Measurements from ENCODE around the gene EYS. TPM values are rescaled to one million over a fixed set of nuclear protein-coding genes. Genes with fewer than 3 reads are reported as not detected.
"Not testable (repeated sequence)": the region's sequence is repeated elsewhere in the genome, so short reads cannot be mapped to it uniquely, and the experiment has no call there.

EYS gene
- polyA plus RNA-seq, 3 donors, result 0.69 to 0.79 (median 0.70) TPM

DNA sequence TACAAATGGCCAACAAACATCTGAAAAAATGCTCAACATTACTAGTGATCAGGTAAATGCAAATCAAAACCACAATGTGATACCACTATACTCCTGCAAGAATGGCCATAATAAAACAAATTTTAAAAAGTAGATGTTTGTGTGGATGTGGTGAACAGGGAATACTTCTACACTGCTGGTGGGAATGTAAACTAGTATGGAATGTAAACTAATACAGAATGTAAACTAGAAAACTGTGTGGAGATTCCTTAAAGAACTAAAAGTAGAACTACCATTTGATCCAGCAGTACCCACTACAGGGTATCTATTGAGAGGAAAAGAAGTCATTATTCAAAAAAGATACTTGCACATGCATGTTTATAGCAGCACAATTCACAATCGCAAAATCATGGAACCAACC is 1878.3 kb downstream of the EYS start:
- DNase-seq (ENCODE audit: extremely low read depth in 1 of 11, low read depth in 9 of 11, low spot score in 4 of 11), result not testable (repeated sequence)

DNA sequence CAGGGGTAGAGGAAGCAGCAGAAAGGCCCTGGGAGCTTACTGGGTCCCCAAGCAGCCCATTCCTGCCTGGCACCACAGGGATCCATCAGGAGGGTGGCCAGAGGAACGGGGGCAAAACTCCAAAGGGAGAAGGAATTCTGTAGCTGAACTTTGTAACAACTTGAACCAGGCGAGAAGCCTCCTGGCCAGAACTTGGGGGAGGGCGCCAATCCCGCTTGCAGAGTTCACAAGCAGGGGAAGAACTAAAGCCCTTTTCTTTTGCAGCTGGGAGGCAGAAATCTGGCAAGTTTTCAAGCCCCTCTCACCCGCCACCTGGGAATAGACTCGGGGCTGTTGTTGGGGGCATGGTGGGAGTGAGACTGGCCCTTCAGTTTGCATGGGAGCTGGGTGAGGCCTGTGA is 1882.3 kb downstream of the EYS start:
- no peak for DNase-seq (ENCODE audit: extremely low read depth in 1 of 11, low read depth in 9 of 11, low spot score in 4 of 11)

DNA sequence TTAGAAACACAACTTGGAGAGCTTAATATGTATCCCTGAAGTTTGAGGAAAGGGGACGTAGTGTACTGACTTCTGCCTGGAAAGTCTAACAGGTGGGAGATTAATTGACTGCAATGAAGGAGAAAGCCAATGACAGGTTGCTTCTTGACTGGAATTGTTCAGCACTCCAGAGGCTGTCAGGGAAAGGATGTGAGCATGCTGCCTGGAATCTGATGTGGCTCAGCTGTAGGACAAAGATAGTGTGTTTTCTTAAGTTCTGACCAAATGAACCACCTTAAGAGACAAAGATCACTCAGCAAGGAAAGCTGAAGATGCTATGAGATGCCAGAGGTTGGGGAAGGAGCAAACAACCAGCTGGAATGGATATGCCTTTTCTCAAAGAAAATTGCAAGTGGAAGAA is 1885.6 kb downstream of the EYS start:
- no peak for DNase-seq (ENCODE audit: extremely low read depth in 1 of 11, low read depth in 9 of 11, low spot score in 4 of 11)

DNA sequence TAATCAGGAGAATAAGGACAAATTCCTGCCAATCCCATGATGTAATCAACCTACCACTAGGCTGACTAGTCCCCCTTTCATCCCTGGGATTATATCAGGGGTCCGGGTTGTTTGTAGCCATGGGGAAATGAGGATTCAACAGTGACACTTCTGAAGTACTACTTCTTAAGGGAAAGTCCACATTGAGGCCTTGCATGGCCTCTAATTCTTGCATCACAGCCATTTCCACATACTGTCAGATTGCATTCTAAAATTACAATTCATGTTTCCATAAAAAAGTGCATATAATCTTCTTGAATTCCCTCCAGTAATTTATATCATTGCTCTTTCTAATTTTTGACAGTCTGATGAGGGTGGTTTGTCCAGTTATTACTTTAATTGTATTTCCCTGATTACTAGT is 1887.2 kb downstream of the EYS start:
- no peak for DNase-seq (ENCODE audit: extremely low read depth in 1 of 11, low read depth in 9 of 11, low spot score in 4 of 11)

DNA sequence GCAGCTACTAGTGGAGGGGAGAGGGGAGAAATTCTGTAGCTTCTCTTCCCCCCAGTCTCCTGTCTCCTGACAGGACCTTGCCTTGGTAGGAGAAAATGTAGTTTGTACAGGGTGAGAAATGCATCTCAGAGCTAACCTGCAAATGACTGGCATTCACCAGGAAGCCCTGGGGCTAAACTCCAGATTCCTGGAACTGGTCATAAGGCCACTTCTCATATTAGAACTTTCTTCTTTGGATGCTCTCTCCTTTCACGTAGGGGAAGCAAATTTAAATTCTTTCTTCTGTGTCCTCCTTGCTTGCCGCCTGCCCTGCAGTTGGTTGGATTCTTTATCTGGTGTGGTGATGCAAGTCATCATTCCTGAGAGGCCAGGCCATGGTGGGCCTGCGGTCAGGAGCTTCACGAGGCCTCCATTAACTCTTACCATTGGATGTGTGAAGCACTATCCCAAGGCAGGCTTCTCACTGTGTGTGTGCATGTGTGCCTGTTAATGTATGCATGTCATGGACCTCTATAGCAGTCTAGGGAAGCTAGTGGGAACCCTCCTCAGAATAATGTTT is 1889.5 kb downstream of the EYS start:
- no peak for DNase-seq (ENCODE audit: extremely low read depth in 1 of 11, low read depth in 9 of 11, low spot score in 4 of 11)

DNA sequence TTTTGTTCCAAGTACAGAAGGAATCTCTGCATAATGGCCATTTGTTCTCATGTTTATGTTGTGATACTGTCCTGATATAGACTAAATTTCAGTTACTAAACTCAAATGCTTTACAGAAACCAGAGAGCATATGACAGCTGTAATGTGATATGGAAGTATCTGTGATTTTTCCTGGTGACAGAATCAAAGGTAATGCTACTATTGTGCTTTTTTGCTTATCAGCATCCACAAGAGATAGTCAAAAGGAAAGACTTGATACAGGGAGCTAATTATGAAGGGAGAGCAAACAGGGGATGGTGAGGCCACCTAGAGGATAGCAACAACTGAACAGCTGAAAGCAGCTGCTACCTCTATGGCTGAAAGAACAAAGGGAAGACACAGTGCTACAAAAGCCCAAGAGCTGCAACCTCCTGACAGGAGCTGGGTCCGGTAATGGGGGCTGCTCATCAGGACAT is 1890.0 kb downstream of the EYS start:
- no peak for DNase-seq (ENCODE audit: extremely low read depth in 1 of 11, low read depth in 9 of 11, low spot score in 4 of 11)

DNA sequence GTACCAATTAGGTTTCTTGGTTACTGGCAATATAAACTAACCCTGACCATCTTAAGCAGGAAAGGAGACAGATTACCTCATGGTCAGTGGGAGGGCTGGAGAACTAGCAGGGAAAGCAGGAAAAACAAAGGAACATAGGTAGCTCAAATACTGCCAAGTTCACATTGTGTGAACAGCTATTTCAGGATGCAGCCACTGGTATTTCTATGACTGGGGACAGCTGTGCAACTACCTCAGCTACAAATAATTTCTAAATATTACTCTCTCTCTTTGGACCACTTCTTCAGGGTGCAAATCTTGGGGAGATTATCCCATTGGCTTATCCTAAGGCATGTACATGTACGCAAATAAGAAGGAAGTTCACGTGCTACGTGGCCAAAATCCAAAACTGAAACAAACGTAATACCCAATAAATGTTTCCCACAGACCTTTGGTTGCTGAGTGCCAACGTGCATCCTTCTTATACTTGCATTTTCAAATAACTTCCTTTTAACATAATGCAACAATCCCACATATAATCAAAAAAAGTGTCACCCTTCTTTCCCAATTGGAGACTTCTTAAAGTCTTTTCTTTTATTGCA is 1890.5 kb downstream of the EYS start:
- no peak for DNase-seq (ENCODE audit: extremely low read depth in 1 of 11, low read depth in 9 of 11, low spot score in 4 of 11)

DNA sequence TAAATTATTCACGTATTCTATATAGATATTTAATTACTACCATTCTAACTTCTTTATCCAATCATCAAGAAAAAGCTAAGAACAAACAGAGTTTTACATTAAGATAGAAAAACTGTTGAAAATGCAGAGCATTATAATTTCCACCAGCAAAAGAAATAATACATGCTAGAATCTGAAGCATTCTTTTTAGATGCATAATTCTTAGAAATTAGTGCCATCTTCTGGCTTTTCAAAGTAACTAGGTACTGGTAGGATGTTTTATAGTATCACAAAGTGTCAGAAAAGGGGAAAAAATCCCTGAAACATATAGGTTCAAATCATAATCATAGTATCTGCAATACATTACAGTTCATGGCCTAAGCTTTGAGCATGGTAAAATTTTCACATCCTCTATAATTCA is 1892.6 kb downstream of the EYS start:
- DNase-seq (ENCODE audit: extremely low read depth in 1 of 11, low read depth in 9 of 11, low spot score in 4 of 11), result no peak

DNA sequence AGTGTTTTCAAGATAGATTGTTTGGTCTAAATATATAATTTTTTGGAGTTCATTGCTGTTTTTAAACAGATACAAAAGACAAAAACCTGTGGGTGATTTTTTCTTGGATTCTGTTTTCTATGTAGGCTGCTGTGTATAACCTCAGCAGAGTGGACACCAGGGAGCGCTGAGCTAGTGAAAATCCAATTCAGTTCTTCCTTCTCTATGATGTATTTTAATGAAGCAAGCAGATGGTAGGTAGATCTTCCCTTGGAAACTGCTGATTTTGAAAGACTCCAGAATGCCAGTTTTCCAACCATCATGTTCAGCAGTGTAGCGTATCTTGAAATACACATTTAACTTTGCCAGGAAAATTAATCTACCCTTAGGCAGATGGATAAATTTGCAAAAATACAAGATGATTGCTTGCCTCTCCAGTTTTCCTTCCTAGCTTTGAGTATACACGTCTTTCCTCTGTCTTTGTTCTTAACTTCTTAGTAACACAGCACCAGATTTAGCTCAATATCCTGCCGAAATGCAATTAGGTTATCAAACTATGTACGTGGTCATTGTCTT is 1893.4 kb downstream of the EYS start:
- DNase-seq (ENCODE audit: extremely low read depth in 1 of 11, low read depth in 9 of 11, low spot score in 4 of 11), result no peak

DNA sequence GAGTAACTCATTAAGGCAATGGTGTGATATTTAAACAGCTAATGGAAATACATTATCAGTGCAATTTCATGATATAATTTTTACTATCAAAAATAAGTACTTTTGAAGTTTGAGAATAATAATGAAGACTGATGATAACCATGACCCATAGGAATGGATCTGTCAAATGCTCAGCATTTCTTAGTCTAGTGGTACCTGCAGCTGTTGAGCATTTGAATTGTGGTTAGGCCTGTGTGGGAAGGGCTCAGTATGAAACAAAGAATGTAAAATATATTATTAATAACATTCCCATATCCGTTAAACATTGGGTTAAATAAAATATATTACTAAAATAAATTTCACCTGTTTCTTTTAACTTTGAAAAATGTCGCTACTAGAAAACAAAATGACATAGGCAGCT is 1898.5 kb downstream of the EYS start:
- no peak for DNase-seq (ENCODE audit: extremely low read depth in 1 of 11, low read depth in 9 of 11, low spot score in 4 of 11)

DNA sequence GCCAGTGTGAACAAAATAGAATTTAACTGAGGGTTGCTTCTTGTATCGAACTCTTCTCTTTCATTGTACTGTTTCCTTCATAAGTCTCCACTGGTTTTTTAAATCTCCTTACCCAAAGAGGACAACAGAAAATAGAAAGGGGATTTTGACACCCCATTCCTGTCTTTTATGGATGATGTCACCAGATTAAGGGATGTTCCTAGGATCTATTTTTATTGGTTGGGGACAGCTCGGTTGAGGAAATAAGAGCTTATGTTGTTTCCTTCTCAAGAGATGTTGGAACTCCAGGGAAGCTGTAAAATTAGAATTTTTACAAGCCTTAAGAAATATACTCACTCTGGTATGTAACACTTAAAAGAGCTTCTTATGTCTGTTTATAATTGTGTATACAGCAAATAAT is 1900.0 kb downstream of the EYS start:
- DNase-seq (ENCODE audit: extremely low read depth in 1 of 11, low read depth in 9 of 11, low spot score in 4 of 11), result no peak

DNA sequence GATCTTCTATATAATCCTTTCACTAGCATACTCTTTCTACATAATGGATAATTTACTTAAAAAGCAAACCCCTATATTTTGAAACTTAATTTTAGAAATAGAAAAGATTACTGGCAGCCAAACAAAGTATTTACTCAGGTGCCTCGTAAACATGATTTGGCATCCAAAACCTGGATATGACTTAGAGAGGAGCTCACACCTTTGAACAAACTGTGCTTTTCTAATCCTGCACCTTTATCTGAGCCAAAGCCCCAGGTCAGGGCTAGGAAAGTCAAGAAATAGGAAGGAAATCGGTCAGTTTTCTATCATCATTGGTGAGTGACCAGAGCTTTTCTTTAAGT is 1900.5 kb downstream of the EYS start:
- no peak for DNase-seq (ENCODE audit: extremely low read depth in 1 of 11, low read depth in 9 of 11, low spot score in 4 of 11)

DNA sequence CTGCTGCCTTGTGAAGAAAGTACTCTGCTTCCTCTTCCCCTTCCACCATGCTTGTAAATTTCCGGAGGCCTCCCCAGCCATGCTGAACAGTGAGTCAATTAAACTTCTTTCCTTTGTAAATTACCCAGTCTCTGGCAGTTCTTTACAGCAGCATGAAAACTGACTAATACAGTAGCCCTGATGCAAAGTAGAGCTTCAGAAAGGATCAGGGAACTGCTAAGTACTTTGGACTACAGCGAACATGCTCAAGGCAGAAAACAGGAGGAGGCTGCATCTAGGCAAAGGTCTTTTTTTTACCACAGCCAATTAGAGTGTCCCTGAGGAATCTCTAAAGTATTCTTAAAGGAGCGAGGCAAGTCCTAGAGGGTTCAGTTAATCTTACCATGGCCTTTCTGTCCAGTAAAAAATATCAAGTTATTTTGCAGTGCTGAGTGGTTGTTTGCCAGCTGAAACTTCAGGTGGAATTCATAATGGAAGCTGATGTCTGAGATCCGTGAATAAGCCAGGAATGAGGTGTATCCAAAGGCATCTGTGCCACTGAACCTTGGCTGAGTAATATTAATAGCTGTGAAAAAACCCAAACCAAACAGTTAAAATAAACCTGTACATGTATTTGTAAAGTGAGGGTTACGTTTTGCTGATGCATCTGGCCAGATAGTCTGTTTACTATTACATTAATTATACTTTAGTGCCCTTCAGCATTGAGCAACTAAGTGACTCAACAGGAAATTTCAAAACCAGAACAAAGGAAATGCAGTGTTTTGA is 1901.0 kb downstream of the EYS start:
- DNase-seq (ENCODE audit: extremely low read depth in 1 of 11, low read depth in 9 of 11, low spot score in 4 of 11), result peak in 1 of 11 donors; percentile 18

DNA sequence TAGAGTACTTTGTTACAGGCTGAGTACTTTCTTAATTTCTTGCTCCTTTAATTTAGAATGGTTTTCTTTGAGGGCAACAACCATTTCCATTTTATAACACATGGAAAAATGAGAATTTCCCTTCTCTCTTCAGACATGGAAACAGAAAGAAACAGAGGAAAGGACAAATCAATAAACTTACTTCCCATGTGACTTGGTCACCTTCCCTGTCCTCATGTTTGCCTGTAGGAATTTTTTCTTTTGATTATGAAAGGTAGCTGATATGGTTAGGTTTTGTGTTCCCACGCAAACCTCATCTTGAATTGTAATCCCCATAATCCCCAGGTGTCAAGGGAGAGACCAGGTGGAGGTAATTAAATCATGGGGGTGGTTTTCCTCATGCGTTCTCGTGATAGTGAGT is 1901.7 kb downstream of the EYS start:
- DNase-seq (ENCODE audit: extremely low read depth in 1 of 11, low read depth in 9 of 11, low spot score in 4 of 11), result no peak

DNA sequence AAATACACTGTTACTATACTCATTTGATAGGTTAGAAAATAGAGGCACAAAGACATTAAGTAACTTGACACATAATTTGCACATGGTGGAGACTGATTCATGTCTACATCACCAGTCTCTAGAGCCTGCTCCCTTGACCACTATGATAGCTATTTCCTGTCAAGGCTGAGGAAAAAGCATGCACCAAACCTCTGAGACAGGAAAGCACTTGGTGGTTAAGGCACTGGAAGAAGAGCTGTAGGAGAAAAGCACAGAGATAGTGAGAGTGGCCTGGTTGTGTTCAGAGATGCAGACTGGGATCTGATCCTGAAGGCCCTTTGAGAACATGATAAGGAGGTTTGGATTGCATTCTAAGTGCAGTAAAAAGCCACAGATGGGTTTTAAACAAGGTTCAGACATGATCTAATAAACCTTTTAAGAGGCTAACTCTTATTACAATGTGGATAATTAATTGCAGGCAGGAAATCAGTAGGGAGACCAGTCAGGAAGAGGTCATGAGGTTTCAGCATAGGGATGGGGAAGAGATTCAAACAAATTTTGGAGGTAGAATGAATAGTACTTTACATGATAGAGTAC is 1902.6 kb downstream of the EYS start:
- DNase-seq (ENCODE audit: extremely low read depth in 1 of 11, low read depth in 9 of 11, low spot score in 4 of 11), result no peak

DNA sequence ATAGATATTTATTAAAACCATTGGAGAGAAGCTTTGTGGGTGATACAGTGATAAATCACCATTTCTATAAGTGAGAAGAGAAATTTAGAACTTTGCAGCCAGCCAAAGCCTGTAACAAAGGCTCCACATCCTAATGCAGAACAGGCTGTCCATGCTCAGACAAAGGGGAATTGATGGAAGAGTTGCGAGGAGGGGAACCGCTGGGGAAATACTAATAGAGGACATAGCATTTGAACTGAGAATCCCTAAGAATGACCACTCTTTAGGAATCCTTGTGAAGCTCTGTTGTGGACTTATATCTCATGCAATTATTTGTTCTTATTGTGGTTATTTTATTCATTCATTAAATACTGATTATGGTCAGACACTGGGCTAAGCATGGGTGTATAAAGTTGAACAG is 1903.7 kb downstream of the EYS start:
- no peak for DNase-seq (ENCODE audit: extremely low read depth in 1 of 11, low read depth in 9 of 11, low spot score in 4 of 11)

DNA sequence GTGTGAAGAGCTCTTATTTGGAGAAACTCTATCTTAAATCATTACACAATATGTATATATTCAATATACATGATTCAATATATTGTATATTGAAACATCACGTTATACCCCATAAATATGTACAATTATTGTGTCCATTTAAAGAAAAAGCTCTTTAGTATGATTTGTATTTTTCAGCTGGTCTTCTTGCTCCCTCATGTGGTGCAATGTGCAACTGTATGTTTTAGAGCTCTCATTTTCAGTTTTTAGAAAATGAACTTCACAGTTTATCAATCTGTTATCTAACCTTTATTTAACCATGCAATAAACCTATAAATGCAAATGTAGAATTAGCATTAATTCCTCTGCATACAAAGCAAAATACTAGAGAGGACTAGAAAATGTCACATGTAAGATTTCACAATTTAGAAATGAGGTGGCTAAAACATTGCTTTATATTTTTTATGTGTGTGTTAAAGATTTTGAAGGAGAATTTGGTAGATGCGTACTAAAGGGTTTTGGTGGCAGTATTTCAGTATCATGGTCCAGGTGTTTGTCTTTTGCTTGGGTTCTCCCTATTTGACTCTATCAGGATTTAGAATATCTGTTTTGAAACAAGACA is 1904.3 kb downstream of the EYS start:
- DNase-seq (ENCODE audit: extremely low read depth in 1 of 11, low read depth in 9 of 11, low spot score in 4 of 11), result no peak

DNA sequence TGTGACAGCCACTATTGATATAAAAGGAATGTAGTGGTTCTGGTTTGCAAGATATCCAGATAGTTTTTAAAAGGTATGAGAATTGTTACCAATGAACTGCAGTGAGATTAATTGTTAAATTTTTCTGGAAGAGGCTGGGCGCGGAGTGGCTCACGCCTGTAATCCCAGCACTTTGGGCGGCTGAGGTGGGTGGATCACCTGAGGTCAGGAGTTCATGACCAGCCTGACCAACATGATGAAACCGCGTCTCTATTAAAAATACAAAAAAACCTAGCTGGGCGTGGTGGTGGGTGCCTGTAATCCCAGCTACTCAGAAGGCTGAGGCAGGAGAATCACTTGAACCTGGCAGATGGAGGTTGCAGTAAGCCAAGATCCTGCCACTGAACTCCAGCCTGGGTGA is 1906.6 kb downstream of the EYS start:
- DNase-seq (ENCODE audit: extremely low read depth in 1 of 11, low read depth in 9 of 11, low spot score in 4 of 11), result not testable (repeated sequence)

DNA sequence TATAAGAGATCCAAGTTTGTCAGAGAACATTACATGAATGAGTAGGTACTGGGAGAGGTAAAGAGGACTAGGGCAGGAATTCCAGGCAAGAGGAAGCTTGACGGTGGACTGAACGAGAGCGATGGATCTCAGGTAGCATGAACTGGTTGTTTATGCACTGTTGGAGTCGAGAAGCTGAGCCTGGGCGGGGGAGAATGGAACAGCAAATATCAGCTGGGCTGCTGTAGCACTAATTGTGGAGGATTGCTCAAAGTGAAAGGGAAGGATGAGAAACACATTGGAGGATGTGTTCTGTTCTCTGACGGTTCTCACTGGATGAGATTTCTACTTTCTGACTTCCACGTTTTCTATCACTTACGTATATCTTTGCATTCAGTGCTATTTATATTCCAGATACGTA is 1907.2 kb downstream of the EYS start:
- DNase-seq (ENCODE audit: extremely low read depth in 1 of 11, low read depth in 9 of 11, low spot score in 4 of 11), result no peak

DNA sequence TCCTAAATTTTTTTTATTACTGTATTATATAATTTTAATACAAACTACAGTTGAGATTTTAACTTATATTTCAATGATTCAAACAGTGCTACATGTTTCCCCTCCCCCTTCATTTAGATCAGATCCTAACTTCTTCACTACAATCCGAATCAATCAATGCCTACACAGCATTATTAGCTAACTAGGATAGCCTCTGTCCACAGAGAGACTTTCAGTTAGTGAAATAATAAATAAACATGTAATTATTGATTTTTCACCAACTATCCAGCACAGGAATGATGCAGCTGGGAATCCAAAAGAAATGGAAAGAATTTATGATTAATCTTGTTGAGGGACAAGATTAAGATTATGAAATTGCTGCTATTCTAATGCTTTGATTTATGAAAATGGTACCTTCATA is 1907.7 kb downstream of the EYS start:
- no peak for DNase-seq (ENCODE audit: extremely low read depth in 1 of 11, low read depth in 9 of 11, low spot score in 4 of 11)
